ENCODE results near the gene ZFHX3.

The ZFHX3 gene

DNA sequence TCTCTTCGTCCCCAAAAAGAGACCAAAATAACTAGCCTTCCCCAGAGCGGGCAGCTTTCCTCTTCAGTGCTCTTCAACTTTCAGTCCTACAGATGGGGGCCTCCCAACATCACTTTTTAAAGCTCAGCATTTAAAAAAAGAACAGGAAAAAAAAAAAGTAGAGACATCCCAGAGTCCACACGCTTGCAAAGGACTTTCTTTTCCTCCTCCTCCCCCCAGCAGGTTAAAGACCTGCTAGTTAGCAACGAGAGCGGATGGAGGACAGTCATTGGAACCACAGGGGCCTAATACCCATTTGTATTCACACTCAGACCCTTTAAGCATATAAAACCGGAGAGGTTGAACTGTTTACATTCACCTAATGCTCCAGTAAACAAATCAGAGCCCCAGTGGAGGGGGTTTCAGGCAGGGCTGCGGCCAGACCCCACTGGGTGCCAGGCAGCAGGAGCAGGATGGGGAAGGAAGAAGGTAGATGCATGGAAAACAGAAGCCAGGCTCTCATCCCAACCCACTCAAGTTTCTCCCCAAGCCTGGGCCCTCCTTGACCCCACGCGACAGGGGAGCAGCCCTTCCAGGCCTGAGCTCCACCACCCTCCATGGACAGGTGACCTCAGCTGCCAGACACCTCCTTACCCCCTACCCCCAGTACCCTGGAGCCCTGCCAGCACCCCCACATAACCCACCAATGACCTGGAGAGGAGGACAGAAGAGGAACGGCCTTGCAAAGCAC, 15.2 kb downstream of the ZFHX3 start:
- Histone ChIP-seq H3K36me3 (ENCODE audit: insufficient read depth, low read length) (no peaks in the 10 kb centered on the region), H3K27me3 (ENCODE audit: insufficient read depth, low read length) (peaks cover 95% of the 10 kb centered on the region), H3K27ac (ENCODE audit: low read depth, low read length) (no peak overlapping the region), H3K9ac (ENCODE audit: low read depth, low read length) (no peak overlapping the region), H3K4me1 (ENCODE audit: insufficient read depth, low read length) (peaks cover 61% of the 10 kb centered on the region), H3K9me3 (ENCODE audit: insufficient read depth, low read depth, low read length) (no peaks in the 10 kb centered on the region), H3K4me3 (ENCODE audit: low read length) (no peak overlapping the region)
- under 1% methylated on average over 10 of the region's 10 CpGs for WGBS

DNA sequence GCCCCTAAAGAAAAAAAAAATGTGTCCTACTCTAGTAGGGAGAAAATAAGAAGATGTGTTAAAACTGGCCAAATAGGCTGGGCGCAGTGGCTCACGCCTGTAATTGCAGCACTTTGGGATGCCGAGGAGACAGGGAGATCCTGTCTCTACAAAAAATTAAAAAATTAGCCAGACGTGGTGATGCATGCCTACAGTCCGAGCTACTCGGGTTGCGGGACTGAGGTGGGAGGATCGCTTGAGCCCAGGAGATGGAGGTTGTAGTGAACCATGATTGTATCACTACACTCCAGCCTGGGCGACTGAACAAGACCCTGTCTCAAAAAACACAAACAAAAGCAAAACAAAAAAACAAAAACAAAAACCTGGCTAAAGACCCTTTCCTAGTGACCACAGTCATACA, 15.9 kb downstream of the ZFHX3 start:
- WGBS: 17% methylated on average over 7 of the region's 9 CpGs
- Histone ChIP-seq H3K27me3 (ENCODE audit: insufficient read depth, low read length) (peaks cover 95% of the 10 kb centered on the region), H3K27ac (ENCODE audit: low read depth, low read length) (no peak overlapping the region), H3K4me1 (ENCODE audit: insufficient read depth, low read length) (peaks cover 54% of the 10 kb centered on the region), H3K9me3 (ENCODE audit: insufficient read depth, low read depth, low read length) (no peaks in the 10 kb centered on the region), H3K4me3 (ENCODE audit: low read length) (no peak overlapping the region), H3K36me3 (ENCODE audit: insufficient read depth, low read length) (no peaks in the 10 kb centered on the region), H3K9ac (ENCODE audit: low read depth, low read length) (no peak overlapping the region)

DNA sequence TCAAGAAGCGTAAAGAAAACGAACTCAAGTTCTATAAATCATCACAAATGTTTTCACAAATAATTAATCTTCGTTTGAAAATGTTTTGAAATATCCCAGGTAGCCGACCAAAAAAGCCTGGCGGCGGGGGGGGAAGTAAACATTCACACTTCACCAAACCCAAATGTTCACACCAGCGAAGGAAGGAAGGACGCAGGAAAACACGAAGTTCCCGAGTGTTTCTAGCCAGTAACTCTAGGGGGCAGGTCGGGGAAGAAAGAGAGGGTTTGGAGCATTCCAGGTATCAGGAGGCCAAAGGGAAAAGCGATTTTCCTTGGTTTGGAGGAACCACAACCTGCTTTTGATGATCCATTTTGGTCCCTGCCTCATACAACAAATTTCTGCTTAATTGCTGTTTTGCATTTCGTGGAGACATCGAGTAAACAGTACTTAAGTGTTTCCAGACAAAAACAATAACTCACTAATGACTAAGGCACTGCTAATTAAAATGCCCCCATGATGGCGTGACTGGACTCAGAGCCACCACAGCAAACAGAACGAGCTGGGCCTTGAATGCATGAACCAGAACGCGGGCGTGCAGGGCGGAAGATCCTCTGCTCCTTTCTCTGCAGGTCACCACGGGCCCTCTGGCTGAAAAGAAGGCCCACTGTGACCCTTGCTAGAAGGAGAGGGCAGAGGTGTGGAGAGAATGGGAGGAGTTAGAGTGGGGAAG, 16.6 kb downstream of the ZFHX3 start:
- Histone ChIP-seq H3K4me1 (ENCODE audit: insufficient read depth, low read length) (peaks cover 49% of the 10 kb centered on the region), H3K27ac (ENCODE audit: low read depth, low read length) (no peak overlapping the region), H3K4me3 (ENCODE audit: low read length) (no peak overlapping the region), H3K36me3 (ENCODE audit: insufficient read depth, low read length) (no peaks in the 10 kb centered on the region), H3K9me3 (ENCODE audit: insufficient read depth, low read depth, low read length) (no peaks in the 10 kb centered on the region), H3K9ac (ENCODE audit: low read depth, low read length) (no peak overlapping the region), H3K27me3 (ENCODE audit: insufficient read depth, low read length) (peaks cover 95% of the 10 kb centered on the region)
- 15% methylated on average over 21 of the region's 21 CpGs for WGBS

DNA sequence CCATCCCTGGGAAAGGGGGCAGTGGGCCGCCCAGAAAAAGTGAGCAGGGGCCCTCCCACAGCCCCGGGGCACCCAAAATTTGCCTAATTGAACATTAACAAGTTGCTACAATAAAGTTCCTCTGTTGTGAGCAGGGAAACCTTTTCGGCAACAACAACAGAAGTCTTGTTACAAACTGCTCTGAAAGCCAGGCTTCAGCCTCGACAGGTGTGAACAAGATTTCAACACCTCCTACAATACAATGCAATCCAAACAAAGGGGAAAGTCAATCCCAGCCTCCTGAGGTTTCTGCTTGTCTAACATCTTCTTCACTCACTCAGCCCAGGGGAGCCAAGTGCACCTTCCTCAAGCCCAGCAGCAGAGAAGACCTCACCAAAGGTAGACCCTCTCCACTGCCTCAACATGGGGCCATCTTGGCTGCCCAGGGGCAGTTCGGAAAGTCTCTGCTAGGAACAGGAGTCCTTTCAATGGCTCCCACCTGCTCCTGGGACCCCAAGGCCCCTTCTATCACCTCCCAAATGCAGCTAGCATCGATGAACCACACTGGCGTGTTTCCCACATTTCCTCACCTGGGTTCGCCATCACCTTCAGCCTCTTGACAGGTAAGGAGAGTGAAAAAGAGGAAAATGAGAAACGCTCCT, 19.1 kb downstream of the ZFHX3 start:
- peaks cover 93% of the 10 kb centered on the region for H3K27me3 ChIP-seq (ENCODE audit: insufficient read depth, low read length)
- no peak overlapping the region for H3K4me3 ChIP-seq (ENCODE audit: low read length)
- 77% methylated on average over 9 of the region's 9 CpGs for WGBS

DNA sequence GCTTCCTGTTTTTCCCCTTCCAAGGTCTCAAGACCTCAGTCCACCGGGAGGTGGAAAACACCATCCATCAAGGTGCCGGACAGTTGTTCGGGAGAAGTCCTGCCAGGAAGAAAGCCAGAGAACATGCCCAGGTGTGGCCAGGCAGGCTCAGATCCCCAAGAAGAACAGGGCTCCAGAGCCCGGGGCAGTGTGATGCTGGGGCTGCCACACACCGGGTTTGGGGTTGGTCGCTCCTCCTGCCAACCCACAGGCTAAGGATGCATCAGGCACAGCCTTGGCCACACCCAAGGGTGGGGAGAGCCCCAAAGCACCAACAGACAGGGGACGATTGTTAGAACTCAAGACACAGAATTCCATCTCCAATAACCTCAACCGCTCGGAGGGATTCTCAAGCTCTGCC, 19.7 kb downstream of the ZFHX3 start:
- Histone ChIP-seq H3K4me3 (ENCODE audit: low read length) (no peak overlapping the region), H3K27me3 (ENCODE audit: insufficient read depth, low read length) (peaks cover 95% of the 10 kb centered on the region), H3K4me1 (ENCODE audit: insufficient read depth, low read length) (peaks cover 22% of the 10 kb centered on the region), H3K9me3 (ENCODE audit: insufficient read depth, low read depth, low read length) (no peaks in the 10 kb centered on the region), H3K9ac (ENCODE audit: low read depth, low read length) (no peak overlapping the region), H3K27ac (ENCODE audit: low read depth, low read length) (no peak overlapping the region), H3K36me3 (ENCODE audit: insufficient read depth, low read length) (no peaks in the 10 kb centered on the region)
- 95% methylated on average over 9 of the region's 9 CpGs for WGBS

More for the DNA sequence above, 19.1 kb downstream of the ZFHX3 start:
- Histone ChIP-seq H3K36me3 (ENCODE audit: insufficient read depth, low read length) (no peaks in the 10 kb centered on the region), H3K4me1 (ENCODE audit: insufficient read depth, low read length) (peaks cover 26% of the 10 kb centered on the region), H3K9me3 (ENCODE audit: insufficient read depth, low read depth, low read length) (no peaks in the 10 kb centered on the region), H3K27ac (ENCODE audit: low read depth, low read length) (no peak overlapping the region), H3K9ac (ENCODE audit: low read depth, low read length) (no peak overlapping the region)

DNA sequence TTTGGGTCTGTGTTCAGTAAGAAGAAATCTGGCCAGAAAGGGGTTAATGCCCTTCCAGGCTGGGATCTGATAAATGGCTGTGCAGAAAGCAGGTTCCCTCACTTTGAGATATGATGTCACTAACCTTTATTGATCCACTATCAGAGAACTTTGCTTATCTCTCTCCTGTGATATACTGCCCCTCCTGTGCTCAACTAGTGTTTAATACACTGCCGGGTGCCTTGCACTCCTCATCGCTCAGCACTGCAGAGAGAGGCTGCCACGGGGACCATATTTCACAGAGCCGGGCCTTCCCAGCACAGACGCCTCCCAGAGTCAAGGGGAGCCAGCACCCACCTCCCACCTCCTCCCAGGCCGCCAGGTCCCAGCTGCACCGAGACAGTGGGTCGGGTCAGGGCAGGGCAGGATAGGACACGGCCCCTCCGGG, 20.2 kb downstream of the ZFHX3 start:
- H3K4me1 ChIP-seq (ENCODE audit: insufficient read depth, low read length): peaks cover 18% of the 10 kb centered on the region

DNA sequence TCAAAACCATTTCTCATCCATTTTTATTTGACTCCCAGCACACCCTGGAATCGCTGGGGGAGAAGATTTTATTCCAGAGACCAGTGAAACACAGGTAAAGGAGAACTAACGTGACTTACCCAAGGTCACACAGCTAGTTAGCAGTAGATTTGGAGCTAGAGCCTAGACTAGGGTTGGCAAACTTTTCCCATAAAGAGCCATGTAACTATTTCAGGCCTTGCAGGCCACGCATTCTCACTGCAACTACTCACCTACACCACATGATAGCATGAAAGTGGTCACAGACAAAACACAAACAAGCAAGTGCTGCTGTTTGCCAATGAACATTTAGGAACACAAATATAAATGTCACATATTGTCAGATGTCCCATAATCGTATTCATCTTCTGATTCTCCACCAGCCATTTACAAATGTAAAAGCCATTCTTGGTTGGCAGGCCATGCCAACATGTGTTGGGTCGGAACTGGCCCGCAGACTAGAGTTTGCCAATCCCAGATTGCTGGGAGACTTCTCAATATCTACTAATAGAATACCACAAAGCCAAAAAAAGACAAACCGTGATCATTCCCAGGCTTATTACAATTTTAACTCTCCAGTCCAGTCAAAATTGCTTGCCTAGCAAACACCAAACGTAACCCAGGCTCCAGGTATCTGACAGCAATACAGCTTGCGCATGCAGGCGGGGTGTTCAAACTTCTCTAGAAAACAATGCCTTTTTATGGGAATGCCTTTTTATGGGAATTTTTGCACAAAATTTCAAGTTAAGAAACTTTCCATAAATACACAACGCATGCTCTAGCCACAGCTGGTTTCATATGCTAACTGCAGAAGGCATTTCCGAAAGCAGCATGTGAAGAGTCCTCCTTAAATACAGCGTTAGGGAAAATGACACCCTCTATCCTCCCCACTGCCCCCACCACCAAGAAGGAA, 20.9 kb downstream of the ZFHX3 start:
- H3K9ac ChIP-seq (ENCODE audit: low read depth, low read length): no peak overlapping the region
- H3K4me1 ChIP-seq (ENCODE audit: insufficient read depth, low read length): peaks cover 13% of the 10 kb centered on the region; the same call in 1 of the 2 replicates
- WGBS: 92% methylated on average over 13 of the region's 13 CpGs
- no peak overlapping the region for H3K4me3 ChIP-seq (ENCODE audit: low read length)
- H3K9me3 ChIP-seq (ENCODE audit: insufficient read depth, low read depth, low read length): no peaks in the 10 kb centered on the region
- peaks cover 93% of the 10 kb centered on the region for H3K27me3 ChIP-seq (ENCODE audit: insufficient read depth, low read length)
- no peaks in the 10 kb centered on the region for H3K36me3 ChIP-seq (ENCODE audit: insufficient read depth, low read length)
- no peak overlapping the region for H3K27ac ChIP-seq (ENCODE audit: low read depth, low read length)

More for the DNA sequence above, 20.2 kb downstream of the ZFHX3 start:
- no peak overlapping the region for H3K4me3 ChIP-seq (ENCODE audit: low read length)
- peaks cover 92% of the 10 kb centered on the region for H3K27me3 ChIP-seq (ENCODE audit: insufficient read depth, low read length)
- no peak overlapping the region for H3K27ac ChIP-seq (ENCODE audit: low read depth, low read length)
- no peak overlapping the region for H3K9ac ChIP-seq (ENCODE audit: low read depth, low read length)
- no peaks in the 10 kb centered on the region for H3K9me3 ChIP-seq (ENCODE audit: insufficient read depth, low read depth, low read length)
- H3K36me3 ChIP-seq (ENCODE audit: insufficient read depth, low read length): no peaks in the 10 kb centered on the region
- WGBS: 89% methylated on average over 9 of the region's 10 CpGs

DNA sequence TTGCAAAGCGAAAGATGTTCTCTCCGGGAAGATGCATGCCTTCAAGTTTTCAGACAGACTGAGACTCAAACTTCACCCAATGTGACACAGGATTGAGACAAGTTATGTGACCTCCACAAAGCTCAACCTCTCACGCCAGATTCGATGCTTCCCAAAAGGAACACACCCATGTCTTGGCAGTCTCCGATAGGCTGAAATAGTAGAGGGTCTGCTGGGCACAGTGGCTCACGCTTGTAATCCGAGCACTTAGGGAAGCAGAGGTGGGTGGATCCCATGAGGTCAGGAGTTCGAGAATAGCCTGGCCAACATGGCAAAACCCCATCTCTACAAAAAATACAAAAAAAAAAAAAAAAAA, 22.1 kb downstream of the ZFHX3 start:
- Histone ChIP-seq H3K9ac (ENCODE audit: low read depth, low read length) (no peak overlapping the region), H3K4me1 (ENCODE audit: insufficient read depth, low read length) (0 out of 2 replicates have a peak, but pooled peaks cover 2% of the 10 kb centered on the region), H3K27me3 (ENCODE audit: insufficient read depth, low read length) (peaks cover 84% of the 10 kb centered on the region), H3K36me3 (ENCODE audit: insufficient read depth, low read length) (no peaks in the 10 kb centered on the region), H3K9me3 (ENCODE audit: insufficient read depth, low read depth, low read length) (no peaks in the 10 kb centered on the region), H3K27ac (ENCODE audit: low read depth, low read length) (no peak overlapping the region), H3K4me3 (ENCODE audit: low read length) (no peak overlapping the region)
- 77% methylated on average over 7 of the region's 8 CpGs for WGBS

DNA sequence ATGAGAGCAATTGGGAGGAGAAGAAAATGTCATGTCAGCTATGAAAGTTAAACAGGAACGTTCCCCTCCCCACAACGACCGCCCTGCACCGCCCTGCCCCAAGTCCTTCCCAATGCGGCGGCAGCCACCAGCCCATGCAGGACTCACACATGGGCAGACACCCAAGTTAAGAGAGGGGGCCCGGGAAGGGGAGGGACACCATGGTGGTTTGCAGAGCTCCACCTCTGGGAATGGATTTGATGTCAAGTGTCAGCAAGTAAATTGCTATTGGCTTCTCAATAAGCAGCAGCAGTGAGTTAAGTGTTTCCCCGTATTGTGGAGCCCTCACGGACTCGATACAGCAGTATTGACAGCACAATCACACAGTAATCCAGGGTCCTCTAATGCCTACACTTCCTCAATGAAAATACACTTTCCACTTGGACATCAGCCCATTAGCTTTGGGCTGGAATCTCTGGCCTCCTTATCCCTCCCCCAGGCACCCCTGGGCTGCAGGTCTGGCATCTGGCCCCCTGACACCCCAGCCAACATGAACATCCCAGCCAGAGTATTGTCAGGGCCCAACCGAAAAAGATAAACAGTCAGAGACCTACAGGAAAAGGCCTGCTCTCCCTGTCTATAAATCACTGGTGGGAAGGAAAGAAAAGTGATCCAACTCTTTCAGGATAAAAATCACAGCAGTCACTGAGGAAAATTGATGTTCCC, 22.6 kb downstream of the ZFHX3 start:
- Histone ChIP-seq H3K4me1 (ENCODE audit: insufficient read depth, low read length) (no peaks in the 10 kb centered on the region), H3K4me3 (ENCODE audit: low read length) (no peak overlapping the region), H3K27ac (ENCODE audit: low read depth, low read length) (no peak overlapping the region), H3K27me3 (ENCODE audit: insufficient read depth, low read length) (peaks cover 79% of the 10 kb centered on the region), H3K36me3 (ENCODE audit: insufficient read depth, low read length) (no peaks in the 10 kb centered on the region), H3K9me3 (ENCODE audit: insufficient read depth, low read depth, low read length) (no peaks in the 10 kb centered on the region), H3K9ac (ENCODE audit: low read depth, low read length) (no peak overlapping the region)
- WGBS: 84% methylated on average over 11 of the region's 11 CpGs

DNA sequence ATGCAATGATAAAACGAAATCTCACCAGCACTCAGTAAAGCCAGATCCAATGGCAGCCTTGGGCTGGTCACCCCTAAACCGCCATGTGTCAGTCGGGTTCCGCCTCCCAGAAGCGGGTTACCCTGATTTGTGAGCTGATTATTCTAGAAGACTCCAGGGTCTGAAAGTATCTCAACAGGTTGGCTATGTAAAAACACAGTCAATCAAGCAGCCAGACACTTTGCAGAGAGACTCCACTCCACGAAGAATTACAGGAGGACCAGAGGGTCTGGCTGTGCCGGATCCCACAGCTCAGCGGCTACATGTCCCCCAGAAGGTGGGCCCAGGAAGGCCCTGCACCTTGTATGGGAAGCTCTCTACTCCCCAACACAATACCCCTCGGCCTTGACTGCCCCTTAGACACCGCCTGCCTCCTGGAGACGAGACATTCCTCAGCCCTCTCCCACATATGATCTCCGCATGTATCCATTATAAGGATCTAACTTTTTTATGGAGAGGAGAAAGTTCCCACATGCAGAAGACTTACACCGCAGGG, 23.3 kb downstream of the ZFHX3 start:
- H3K4me1 ChIP-seq (ENCODE audit: insufficient read depth, low read length): no peaks in the 10 kb centered on the region
- WGBS: 89% methylated on average over 12 of the region's 13 CpGs
- no peaks in the 10 kb centered on the region for H3K36me3 ChIP-seq (ENCODE audit: insufficient read depth, low read length)
- H3K27ac ChIP-seq (ENCODE audit: low read depth, low read length): no peak overlapping the region
- no peak overlapping the region for H3K4me3 ChIP-seq (ENCODE audit: low read length)
- H3K9ac ChIP-seq (ENCODE audit: low read depth, low read length): no peak overlapping the region
- H3K9me3 ChIP-seq (ENCODE audit: insufficient read depth, low read depth, low read length): no peaks in the 10 kb centered on the region
- H3K27me3 ChIP-seq (ENCODE audit: insufficient read depth, low read length): peaks cover 72% of the 10 kb centered on the region
